ENCODE results near the gene PHKG2. TPM values are rescaled to one million over a fixed set of nuclear protein-coding genes. Genes with fewer than 3 reads are reported as not detected.

The PHKG2 gene
- total RNA-seq, 4 donors from 2014 or later, result 29.9 to 46.2 (median 33.3) TPM

- no peak for DNase-seq (ENCODE audit: low spot score in 2 of 2)
- peak overlapping the region; percentile 56 to 89 (median 86) for H3K27ac ChIP-seq
- peaks cover 0 to 22% (median 3%) of the 10 kb centered on the region in 4 donors for H3K4me1 ChIP-seq
- H3K27me3 ChIP-seq, result no peaks in the 10 kb centered on the region
- H3K9me3 ChIP-seq, result no peaks in the 10 kb centered on the region
- WGBS, 2 donors, result 16 to 17% methylated on average over 33 to 35 of the region's 36 CpGs
- TF ChIP-seq CTCF (IDR thresholded peaks at IDR 0.05) (no peak), POLR2A (IDR thresholded peaks at IDR 0.05) (no peak), EP300 (IDR thresholded peaks at IDR 0.05) (no peak)
- peak overlapping the region; percentile 74 to 98 (median 85) for H3K4me3 ChIP-seq
- H3K36me3 ChIP-seq, result peaks cover 0 to 48% (median 17%) of the 10 kb centered on the region in 3 donors
Measured at GRCh38 chr16:30748634-30749445, 615 bp downstream of the PHKG2 start.

GRCh38 chr16:30750201-30750600 is 2.0 kb downstream of the PHKG2 start:
- peaks cover 0 to 20% (median 3%) of the 10 kb centered on the region in 4 donors for H3K4me1 ChIP-seq
- no peak for DNase-seq (ENCODE audit: low spot score in 2 of 2)
- H3K27ac ChIP-seq, result no peak overlapping the region
- TF ChIP-seq EP300 (IDR thresholded peaks at IDR 0.05) (no peak), POLR2A (IDR thresholded peaks at IDR 0.05) (no peak), CTCF (IDR thresholded peaks at IDR 0.05) (no peak)
- H3K9me3 ChIP-seq, result no peaks in the 10 kb centered on the region
- H3K36me3 ChIP-seq, result peaks cover 0 to 50% (median 10%) of the 10 kb centered on the region in 3 donors
- H3K27me3 ChIP-seq, result no peaks in the 10 kb centered on the region
- H3K4me3 ChIP-seq, result no peak overlapping the region
- 83 to 86% methylated on average over 4 of the region's 4 CpGs for WGBS, 2 donors

- H3K9me3 ChIP-seq, result no peaks in the 10 kb centered on the region
- H3K4me1 ChIP-seq, result peaks cover 0 to 20% (median 3%) of the 10 kb centered on the region in 4 donors
- H3K4me3 ChIP-seq, result no peak overlapping the region
- 90 to 91% methylated on average over 20 of the region's 20 CpGs for WGBS, 2 donors
- no peak for DNase-seq (ENCODE audit: low spot score in 2 of 2)
- no peak overlapping the region for H3K27ac ChIP-seq
- H3K36me3 ChIP-seq, result peaks cover 0 to 54% (median 10%) of the 10 kb centered on the region in 3 donors
- TF ChIP-seq EP300 (IDR thresholded peaks at IDR 0.05), result no peak
- TF ChIP-seq POLR2A (IDR thresholded peaks at IDR 0.05), result no peak
- TF ChIP-seq CTCF (IDR thresholded peaks at IDR 0.05), result no peak
- no peaks in the 10 kb centered on the region for H3K27me3 ChIP-seq
Measured at GRCh38 chr16:30750876-30751465, 2.7 kb downstream of the PHKG2 start.

GRCh38 chr16:30753596-30753995 is 5.4 kb downstream of the PHKG2 start:
- H3K27me3 ChIP-seq, result no peaks in the 10 kb centered on the region
- H3K36me3 ChIP-seq, result peaks cover 0 to 77% (median 10%) of the 10 kb centered on the region in 3 donors
- no peak for DNase-seq (ENCODE audit: low spot score in 2 of 2)
- no peaks in the 10 kb centered on the region for H3K9me3 ChIP-seq
- 74 to 75% methylated on average over 4 of the region's 4 CpGs for WGBS, 2 donors
- peaks cover 0 to 12% (median 0%) of the 10 kb centered on the region in 4 donors for H3K4me1 ChIP-seq
- no peak overlapping the region for H3K27ac ChIP-seq
- TF ChIP-seq CTCF (IDR thresholded peaks at IDR 0.05), result no peak
- no peak for TF ChIP-seq POLR2A (IDR thresholded peaks at IDR 0.05)
- no peak for TF ChIP-seq EP300 (IDR thresholded peaks at IDR 0.05)
- H3K4me3 ChIP-seq, result no peak overlapping the region
